A549 treated with dexamethasone at 1 μM for 4 hours (cell line): ENCODE measurements around the gene ATP11B. TPM values are rescaled to one million over a fixed set of nuclear protein-coding genes. Genes with fewer than 3 reads are reported as not detected.

ENCODE experiments used
- total RNA-seq: library from RNA; stranded (reverse); fragments of 200-300 nt; extraction: Qiagen RNA extraction; gene quantifications from 5 replicates; pipeline ENCODE4 v1.2.3, GENCODE V29; 2022

ATP11B gene
- total RNA-seq = 8.7 to 18.4 TPM (median 16.0 TPM) in 5 replicates

GRCh38 chr3:182792901-182793662 is at the start of gene ATP11B:
Gene ATP11B, plus strand, starts transcription at chr3:182793504. Its CDS starts 256 bp downstream, at chr3:182793760.

Other genes starting within 250 kb of the ATP11B start
- 18.8 to 25.6 TPM (median 22.1 TPM) in 5 replicates for gene DCUN1D1, start 187.0 kb downstream of the ATP11B start, total RNA-seq